ENCODE data around the gene ZNRF2.

DNA sequence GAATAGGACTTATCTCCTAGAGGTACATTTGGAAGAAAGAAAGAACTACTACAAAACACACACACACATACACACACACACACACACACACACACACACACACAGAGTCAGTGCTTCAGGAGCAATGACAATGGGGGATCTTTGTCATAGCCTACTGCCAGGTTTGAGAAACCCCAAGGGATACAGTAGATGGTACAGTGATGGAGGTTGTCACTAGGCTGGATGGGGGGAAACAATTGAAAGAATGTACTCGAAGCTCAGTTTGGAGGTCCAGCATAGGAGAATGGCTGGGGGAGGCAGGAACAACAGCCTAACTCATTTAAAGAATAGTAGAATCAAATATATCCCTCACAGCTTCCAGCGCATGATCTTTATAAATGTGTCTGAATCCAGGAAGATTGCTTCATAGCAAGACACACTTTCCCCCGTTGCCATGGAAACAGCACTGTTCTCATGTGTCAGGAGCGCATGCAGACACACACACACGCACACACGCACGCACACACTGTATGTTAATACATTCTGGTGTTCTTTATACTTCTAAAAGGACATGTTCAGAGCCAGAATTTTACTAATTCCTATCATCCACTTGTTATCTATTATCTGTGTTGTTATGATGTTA lies 32.6 kb upstream of the ZNRF2 start:
- TF ChIP-seq, protein P1, sequence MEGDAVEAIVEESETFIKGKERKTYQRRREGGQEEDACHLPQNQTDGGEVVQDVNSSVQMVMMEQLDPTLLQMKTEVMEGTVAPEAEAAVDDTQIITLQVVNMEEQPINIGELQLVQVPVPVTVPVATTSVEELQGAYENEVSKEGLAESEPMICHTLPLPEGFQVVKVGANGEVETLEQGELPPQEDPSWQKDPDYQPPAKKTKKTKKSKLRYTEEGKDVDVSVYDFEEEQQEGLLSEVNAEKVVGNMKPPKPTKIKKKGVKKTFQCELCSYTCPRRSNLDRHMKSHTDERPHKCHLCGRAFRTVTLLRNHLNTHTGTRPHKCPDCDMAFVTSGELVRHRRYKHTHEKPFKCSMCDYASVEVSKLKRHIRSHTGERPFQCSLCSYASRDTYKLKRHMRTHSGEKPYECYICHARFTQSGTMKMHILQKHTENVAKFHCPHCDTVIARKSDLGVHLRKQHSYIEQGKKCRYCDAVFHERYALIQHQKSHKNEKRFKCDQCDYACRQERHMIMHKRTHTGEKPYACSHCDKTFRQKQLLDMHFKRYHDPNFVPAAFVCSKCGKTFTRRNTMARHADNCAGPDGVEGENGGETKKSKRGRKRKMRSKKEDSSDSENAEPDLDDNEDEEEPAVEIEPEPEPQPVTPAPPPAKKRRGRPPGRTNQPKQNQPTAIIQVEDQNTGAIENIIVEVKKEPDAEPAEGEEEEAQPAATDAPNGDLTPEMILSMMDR (conservative IDR thresholded peaks at IDR 0.05; ENCODE audit: low read depth, low read length), result no peak
- TF ChIP-seq MAZ (IDR thresholded peaks at IDR 0.05; ENCODE audit: borderline replicate concordance, low read depth, low read length) (no peak), POLR2A (IDR thresholded peaks at IDR 0.05; ENCODE audit: low read depth, low read length) (no peak), RAD21 (IDR thresholded peaks at IDR 0.05; ENCODE audit: low read length) (no peak), SMC3 (IDR thresholded peaks at IDR 0.05; ENCODE audit: low read depth, low read length) (no peak), CHD1 (IDR thresholded peaks at IDR 0.05; ENCODE audit: low read depth, low read length) (no peak), CEBPB (IDR thresholded peaks at IDR 0.05; ENCODE audit: low read depth, low read length) (no peak), RFX5 (IDR thresholded peaks at IDR 0.05; ENCODE audit: low read depth, low read length) (no peak), MAFK (IDR thresholded peaks at IDR 0.05; ENCODE audit: low read depth, low read length) (no peak), BHLHE40 (IDR thresholded peaks at IDR 0.05; ENCODE audit: low read depth, low read length) (no peak), FOS (IDR thresholded peaks at IDR 0.05; ENCODE audit: low read depth, low read length) (no peak)
- TF ChIP-seq, protein P2, sequence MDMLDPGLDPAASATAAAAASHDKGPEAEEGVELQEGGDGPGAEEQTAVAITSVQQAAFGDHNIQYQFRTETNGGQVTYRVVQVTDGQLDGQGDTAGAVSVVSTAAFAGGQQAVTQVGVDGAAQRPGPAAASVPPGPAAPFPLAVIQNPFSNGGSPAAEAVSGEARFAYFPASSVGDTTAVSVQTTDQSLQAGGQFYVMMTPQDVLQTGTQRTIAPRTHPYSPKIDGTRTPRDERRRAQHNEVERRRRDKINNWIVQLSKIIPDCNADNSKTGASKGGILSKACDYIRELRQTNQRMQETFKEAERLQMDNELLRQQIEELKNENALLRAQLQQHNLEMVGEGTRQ (IDR thresholded peaks at IDR 0.05; ENCODE audit: low read depth, low read length), result no peak
- TF ChIP-seq, protein P3, sequence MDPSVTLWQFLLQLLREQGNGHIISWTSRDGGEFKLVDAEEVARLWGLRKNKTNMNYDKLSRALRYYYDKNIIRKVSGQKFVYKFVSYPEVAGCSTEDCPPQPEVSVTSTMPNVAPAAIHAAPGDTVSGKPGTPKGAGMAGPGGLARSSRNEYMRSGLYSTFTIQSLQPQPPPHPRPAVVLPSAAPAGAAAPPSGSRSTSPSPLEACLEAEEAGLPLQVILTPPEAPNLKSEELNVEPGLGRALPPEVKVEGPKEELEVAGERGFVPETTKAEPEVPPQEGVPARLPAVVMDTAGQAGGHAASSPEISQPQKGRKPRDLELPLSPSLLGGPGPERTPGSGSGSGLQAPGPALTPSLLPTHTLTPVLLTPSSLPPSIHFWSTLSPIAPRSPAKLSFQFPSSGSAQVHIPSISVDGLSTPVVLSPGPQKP (IDR thresholded peaks at IDR 0.05; ENCODE audit: borderline replicate concordance, low read depth, low read length), result no peak

All from IMR-90 (cell line).